Natural killer cell (primary cell): ENCODE data around the gene FRYL. TPM values are rescaled to one million over a fixed set of nuclear protein-coding genes. Genes with fewer than 3 reads are reported as not detected.

Experiments
- ATAC-seq, 3 donors: fragments of 150-1000 bp in 2 of 3; fragments of 200-7000 bp in 1 of 3; cut with Tn5 transposase; 1 replicate in 1 of 3; 2 replicates in 2 of 3; pipeline ENCODE4 v1.10.0; 2021; ENCODE audit warnings: mild to moderate bottlenecking in 2 of 3, moderate library complexity in 2 of 3
- DNase-seq, 2 donors: peaks; one replicate each; pipeline versions ENCODE4 v3.0.0 to v3.0.0-alpha.2; 2013 to 2021; ENCODE audit warnings: mixed read lengths in 1 of 2
- H3K27ac ChIP-seq: one replicate; pipeline ENCODE4 v1.5.1; 2013; ENCODE audit warnings: mild to moderate bottlenecking, low read length
- H3K27me3 ChIP-seq: one replicate; pipeline ENCODE4 v1.6.1; 2013; ENCODE audit warnings: low read length; ENCODE audit not compliant: control insufficient read depth, insufficient read depth
- H3K36me3 ChIP-seq: one replicate; pipeline ENCODE4 v1.6.1; 2013; ENCODE audit warnings: low read length; ENCODE audit not compliant: control insufficient read depth, insufficient read depth
- H3K4me1 ChIP-seq: one replicate; pipeline ENCODE4 v1.6.1; 2013; ENCODE audit warnings: low read length; ENCODE audit not compliant: control insufficient read depth, insufficient read depth
- H3K4me3 ChIP-seq: one replicate; pipeline ENCODE4 v1.5.1; 2013; ENCODE audit warnings: low read length
- H3K9me3 ChIP-seq: one replicate; pipeline ENCODE4 v1.6.1; 2013; ENCODE audit warnings: low read length; ENCODE audit not compliant: control insufficient read depth, insufficient read depth
- H3K27ac Mint-ChIP-seq, 2 donors: one replicate each; pipeline ENCODE4 v1.8.0; 2022; ENCODE audit warnings: mild to moderate bottlenecking in 2 of 2, mixed read lengths in 2 of 2, moderate library complexity in 1 of 2
- H3K27me3 Mint-ChIP-seq, 2 donors: one replicate each; pipeline ENCODE4 v1.8.0; 2022; ENCODE audit warnings: low read depth in 2 of 2, mixed read lengths in 2 of 2
- H3K36me3 Mint-ChIP-seq: one replicate; pipeline ENCODE4 v1.8.0; 2022; ENCODE audit warnings: mixed read lengths
- H3K4me1 Mint-ChIP-seq, 2 donors: one replicate each; pipeline ENCODE4 v1.8.0; 2022; ENCODE audit warnings: mixed read lengths in 2 of 2
- H3K4me3 Mint-ChIP-seq: one replicate; pipeline ENCODE4 v1.8.0; 2022; ENCODE audit warnings: mild to moderate bottlenecking, moderate library complexity, mixed read lengths
- H3K9me3 Mint-ChIP-seq, 2 donors: one replicate each; pipeline ENCODE4 v1.8.0; 2022; ENCODE audit warnings: mixed read lengths in 2 of 2
- WGBS: methylation state at CpG from one replicate; pipeline ENCODE4 v1.1.7; 2013; ENCODE audit warnings: missing lambda C conversion rate; ENCODE audit not compliant: insufficient coverage; 5-methylcytosine and 5-hydroxymethylcytosine counted together
- intact Hi-C: fragments of 100-400 bp; cut with micrococcal nuclease; formaldehyde crosslinking; loops from one replicate; pipeline ENCODE4 v1.14.2; 2022
- total RNA-seq, 4 donors: library from RNA; stranded (reverse); fragments of 120-200 nt in 1 of 4; gene quantifications; one replicate each; pipeline versions ENCODE4 v1.2.3 to v1.2.4, GENCODE V29; 2013 to 2022
- TF ChIP-seq, protein P1 (sequence below): fragments of 200-600 bp; IDR thresholded peaks from one replicate; pipeline ENCODE4 v1.8.0; 2022; ENCODE audit warnings: antibody characterized with exemption

FRYL gene
- total RNA-seq, 3 donors from 2014 or later (not counting 1 experiment from before 2014, with no cell fraction given), result 143 to 181 (median 146) TPM

DNA sequence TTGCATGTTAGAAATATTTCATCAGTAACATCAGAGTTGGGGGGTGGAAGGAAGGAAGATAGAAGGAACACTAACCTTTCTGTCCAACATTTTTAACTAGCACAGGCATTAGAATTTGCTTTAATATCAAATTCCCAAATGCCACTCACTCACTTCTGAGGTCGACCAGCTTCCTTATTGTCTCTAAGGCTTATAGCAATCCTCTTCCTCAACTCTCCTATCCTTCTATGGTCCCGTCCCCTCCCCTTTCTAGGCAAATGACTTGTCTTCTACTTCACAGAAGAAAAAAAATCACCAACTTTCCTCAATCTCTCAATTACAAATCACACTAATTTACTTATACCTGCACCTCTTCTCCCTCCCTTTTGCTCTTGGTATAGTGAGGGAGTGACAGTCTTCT lies 189.2 kb downstream of the FRYL start:
- Histone ChIP-seq H3K4me1 (no peaks in the 10 kb centered on the region), H3K9me3 (no peaks in the 10 kb centered on the region), H3K27me3 (no peaks in the 10 kb centered on the region), H3K36me3 (peaks cover 34% of the 10 kb centered on the region), H3K27ac (no peak overlapping the region), H3K4me3 (no peak overlapping the region)
- peak overlapping the region; percentile 1 to 5 for H3K27ac Mint-ChIP-seq
- intact Hi-C loops, result no loop called here
- DNase-seq (no peak), ATAC-seq (no peak)
- H3K36me3 Mint-ChIP-seq, result no peaks in the 10 kb centered on the region
- H3K4me3 Mint-ChIP-seq, result no peak overlapping the region
- WGBS, result 93% methylated on average over 2 of the region's 2 CpGs
- H3K27me3 Mint-ChIP-seq, result no peaks in the 10 kb centered on the region
- TF ChIP-seq, protein P1, sequence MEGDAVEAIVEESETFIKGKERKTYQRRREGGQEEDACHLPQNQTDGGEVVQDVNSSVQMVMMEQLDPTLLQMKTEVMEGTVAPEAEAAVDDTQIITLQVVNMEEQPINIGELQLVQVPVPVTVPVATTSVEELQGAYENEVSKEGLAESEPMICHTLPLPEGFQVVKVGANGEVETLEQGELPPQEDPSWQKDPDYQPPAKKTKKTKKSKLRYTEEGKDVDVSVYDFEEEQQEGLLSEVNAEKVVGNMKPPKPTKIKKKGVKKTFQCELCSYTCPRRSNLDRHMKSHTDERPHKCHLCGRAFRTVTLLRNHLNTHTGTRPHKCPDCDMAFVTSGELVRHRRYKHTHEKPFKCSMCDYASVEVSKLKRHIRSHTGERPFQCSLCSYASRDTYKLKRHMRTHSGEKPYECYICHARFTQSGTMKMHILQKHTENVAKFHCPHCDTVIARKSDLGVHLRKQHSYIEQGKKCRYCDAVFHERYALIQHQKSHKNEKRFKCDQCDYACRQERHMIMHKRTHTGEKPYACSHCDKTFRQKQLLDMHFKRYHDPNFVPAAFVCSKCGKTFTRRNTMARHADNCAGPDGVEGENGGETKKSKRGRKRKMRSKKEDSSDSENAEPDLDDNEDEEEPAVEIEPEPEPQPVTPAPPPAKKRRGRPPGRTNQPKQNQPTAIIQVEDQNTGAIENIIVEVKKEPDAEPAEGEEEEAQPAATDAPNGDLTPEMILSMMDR, result no peak
- H3K9me3 Mint-ChIP-seq, result no peaks in the 10 kb centered on the region
- H3K4me1 Mint-ChIP-seq, result peaks cover 14 to 28% of the 10 kb centered on the region in 2 donors

DNA sequence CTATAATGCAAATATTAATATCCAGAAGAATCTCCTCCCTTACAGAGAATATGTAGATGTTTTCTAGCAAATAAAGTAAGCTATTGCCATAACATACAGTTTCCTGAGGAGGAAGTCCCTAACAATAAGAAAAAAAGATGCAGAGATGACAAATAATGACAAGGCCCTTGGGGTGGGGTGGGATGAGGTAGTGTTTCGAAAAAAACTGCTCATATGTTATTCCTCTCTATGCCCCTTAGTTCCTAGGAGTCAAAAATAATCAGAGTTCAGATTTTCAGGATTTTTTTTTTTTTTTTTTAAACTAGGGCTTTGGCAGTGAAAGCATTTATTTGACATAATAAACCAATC lies 191.0 kb downstream of the FRYL start:
- no peaks in the 10 kb centered on the region for H3K27me3 ChIP-seq
- Mint-ChIP-seq H3K36me3 (no peaks in the 10 kb centered on the region), H3K4me3 (no peak overlapping the region), H3K27ac (peak overlapping the region in 1 of 2 donors; percentile 57), H3K9me3 (no peaks in the 10 kb centered on the region), H3K4me1 (peaks cover 14 to 28% of the 10 kb centered on the region in 2 donors), H3K27me3 (no peaks in the 10 kb centered on the region)
- peaks cover 36% of the 10 kb centered on the region for H3K36me3 ChIP-seq
- no peak for DNase-seq
- no peak overlapping the region for H3K27ac ChIP-seq
- no peaks in the 10 kb centered on the region for H3K9me3 ChIP-seq
- H3K4me3 ChIP-seq, result no peak overlapping the region
- intact Hi-C loops, result no loop called here
- TF ChIP-seq, protein P1, result no peak
- no peaks in the 10 kb centered on the region for H3K4me1 ChIP-seq
- no CpG with 5 or more reads among the region's 1 CpG for WGBS
- ATAC-seq, result no peak

DNA sequence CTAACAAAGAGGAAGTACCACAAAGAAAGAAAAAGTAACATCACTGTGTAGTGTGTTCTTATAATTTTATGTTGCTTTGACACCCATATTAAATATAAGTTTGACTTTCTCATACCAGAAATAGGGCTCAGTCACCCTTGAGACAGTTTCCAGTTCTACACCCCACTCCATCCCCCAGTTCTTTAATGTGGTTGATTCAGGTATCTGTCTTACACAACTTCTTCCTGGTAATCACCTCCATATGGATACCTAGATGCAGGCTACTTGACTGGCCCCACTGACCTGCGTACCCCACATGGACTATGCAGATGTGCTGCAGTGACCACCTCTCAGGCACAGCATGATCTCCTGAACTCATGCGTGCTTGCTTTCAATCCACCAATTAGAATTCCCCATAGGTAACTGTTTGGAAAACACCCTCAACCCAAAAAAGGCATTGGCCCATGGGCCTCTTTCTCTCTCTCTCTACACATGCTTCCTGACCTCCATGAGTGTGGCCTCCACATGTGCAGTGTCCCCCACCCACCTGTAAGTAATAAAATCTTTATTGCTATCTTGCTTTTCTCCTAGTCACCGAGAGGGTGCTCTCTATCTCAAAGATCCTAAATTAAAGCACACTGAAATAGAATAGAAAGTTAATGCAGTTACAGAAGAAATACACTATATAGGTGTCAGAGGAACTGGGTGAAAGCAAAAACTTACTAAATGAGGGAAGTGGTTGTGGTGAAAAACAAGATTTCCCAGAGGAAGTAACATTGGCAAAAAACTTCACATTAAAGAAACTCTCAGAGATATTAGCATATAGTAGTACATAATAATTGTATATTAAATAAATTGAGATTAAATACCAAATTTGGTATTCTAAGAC lies 191.6 kb downstream of the FRYL start:
- no peak for ATAC-seq
- Histone ChIP-seq H3K4me1 (no peaks in the 10 kb centered on the region), H3K9me3 (no peaks in the 10 kb centered on the region), H3K27me3 (no peaks in the 10 kb centered on the region), H3K27ac (no peak overlapping the region), H3K4me3 (no peak overlapping the region), H3K36me3 (peaks cover 36% of the 10 kb centered on the region)
- intact Hi-C loops, result no loop called here
- 71% methylated on average over 2 of the region's 3 CpGs for WGBS
- TF ChIP-seq, protein P1, result no peak
- Mint-ChIP-seq H3K4me3 (no peak overlapping the region), H3K27ac (peak overlapping the region; percentile 20 to 57), H3K9me3 (no peaks in the 10 kb centered on the region), H3K36me3 (no peaks in the 10 kb centered on the region), H3K27me3 (no peaks in the 10 kb centered on the region), H3K4me1 (peaks cover 14 to 28% of the 10 kb centered on the region in 2 donors)
- no peak for DNase-seq

DNA sequence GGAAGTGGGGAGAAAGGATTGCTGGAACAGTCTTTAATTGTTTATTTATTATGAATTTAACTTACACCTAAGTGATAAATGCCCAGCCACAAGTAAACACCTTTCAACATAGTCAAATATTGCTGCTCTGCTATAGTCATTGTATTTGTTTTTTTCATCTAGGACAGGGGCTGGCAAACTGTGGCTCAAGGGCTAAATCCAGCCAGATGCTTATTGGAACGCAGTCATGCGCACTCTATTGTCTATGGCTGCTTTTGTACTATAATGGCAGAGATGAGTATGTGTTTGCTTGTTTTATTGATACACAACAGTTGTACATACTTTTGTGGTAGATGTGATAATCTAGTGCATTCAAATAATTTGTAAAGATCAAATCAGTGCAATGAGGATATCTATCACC lies 194.7 kb downstream of the FRYL start:
- ATAC-seq, result no peak
- Histone ChIP-seq H3K27me3 (no peaks in the 10 kb centered on the region), H3K27ac (no peak overlapping the region), H3K4me3 (no peak overlapping the region), H3K4me1 (no peaks in the 10 kb centered on the region), H3K36me3 (peaks cover 55% of the 10 kb centered on the region), H3K9me3 (no peaks in the 10 kb centered on the region)
- 100% methylated on average over 2 of the region's 2 CpGs for WGBS
- H3K27ac Mint-ChIP-seq, result peak overlapping the region in 1 of 2 donors; percentile 43
- no peak overlapping the region for H3K4me3 Mint-ChIP-seq
- TF ChIP-seq, protein P1, result no peak
- H3K9me3 Mint-ChIP-seq, result no peaks in the 10 kb centered on the region
- intact Hi-C loops, result no loop called here
- no peak for DNase-seq
- H3K27me3 Mint-ChIP-seq, result no peaks in the 10 kb centered on the region
- H3K4me1 Mint-ChIP-seq, result peaks cover 9 to 15% of the 10 kb centered on the region in 2 donors
- H3K36me3 Mint-ChIP-seq, result peaks cover 10% of the 10 kb centered on the region
